Tongue (tissue), 2 donors: Measurements from ENCODE around the gene SEMA5B. TPM values are rescaled to one million over a fixed set of nuclear protein-coding genes. Genes with fewer than 3 reads are reported as not detected.
A peak's percentile ranks its signal among the peaks of the same experiment; 100 is the strongest.

Source experiments
- DNase-seq: peaks from one replicate; pipeline ENCODE4 v3.0.0-alpha.2; 2015
- total RNA-seq: library from RNA; depleted of rRNA; stranded (reverse); fragments of >200 nt; gene quantifications from one replicate; pipeline ENCODE4 v1.2.3, GENCODE V29; 2014

SEMA5B gene
- total RNA-seq, 1 donor from 2014 or later, result 11.0 TPM

DNA sequence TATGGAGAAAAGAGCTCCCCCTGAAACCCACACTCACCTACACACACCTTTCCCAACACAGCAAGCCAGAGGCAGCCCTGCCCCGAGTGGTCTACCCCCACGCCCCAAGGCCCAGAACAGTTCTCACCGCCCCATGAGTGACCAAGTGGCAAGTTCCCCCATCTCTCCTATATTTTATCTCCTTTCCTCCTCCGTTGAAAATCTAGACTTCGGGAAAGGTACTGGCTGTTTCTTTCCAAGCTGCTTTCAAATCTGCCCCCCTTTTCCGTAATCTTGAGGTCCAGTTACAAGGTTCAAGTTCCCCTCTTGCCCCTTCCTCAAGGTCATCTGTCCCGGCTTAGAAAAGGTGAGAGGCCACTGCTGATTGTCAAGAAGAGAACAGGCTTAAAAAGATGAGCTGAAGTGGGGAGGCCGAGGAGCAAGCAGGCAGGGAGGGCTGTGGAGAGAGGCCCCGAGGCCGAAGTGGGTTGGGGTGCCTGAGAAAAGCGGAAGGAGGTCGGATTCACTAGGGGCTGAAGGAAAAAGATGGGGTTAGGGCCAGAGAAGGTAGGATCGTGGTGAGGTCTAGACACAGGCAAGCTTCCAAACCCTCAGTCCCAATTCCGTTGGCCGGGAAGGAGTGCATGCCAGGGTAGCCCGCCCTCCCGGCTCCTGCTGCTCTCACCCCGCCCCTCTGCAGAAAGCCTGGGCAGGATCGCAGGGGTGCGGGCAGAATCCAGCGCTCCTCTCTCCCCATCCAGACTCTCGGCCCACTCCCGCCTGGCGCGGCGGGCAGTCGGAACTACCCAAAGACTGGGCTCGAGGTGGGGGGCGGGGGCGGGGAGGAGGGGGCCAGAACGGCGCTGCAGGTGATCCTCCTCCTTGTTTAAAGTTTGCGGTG lies 1.7 kb downstream of the SEMA5B start:
- peak; percentile 61 for DNase-seq

DNA sequence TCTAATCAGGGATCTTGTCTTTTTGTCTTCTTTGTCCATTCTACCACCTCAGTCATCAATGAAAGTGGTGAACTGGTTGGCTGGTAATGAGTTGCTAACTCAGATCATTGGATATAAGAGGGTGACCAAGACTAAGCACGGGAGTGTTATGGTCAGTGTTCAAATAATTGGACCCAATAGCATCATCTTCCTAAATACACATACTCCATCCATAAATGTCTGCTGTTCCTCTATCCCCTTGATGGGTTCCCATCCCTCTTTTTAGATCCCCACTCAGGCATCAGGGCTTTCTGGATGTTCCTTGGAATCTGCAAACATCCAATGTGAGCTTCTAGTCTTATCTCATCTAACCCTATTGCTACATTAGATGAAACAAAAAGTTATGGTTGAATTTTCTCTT lies 3.5 kb downstream of the SEMA5B start:
- no peak for DNase-seq

DNA sequence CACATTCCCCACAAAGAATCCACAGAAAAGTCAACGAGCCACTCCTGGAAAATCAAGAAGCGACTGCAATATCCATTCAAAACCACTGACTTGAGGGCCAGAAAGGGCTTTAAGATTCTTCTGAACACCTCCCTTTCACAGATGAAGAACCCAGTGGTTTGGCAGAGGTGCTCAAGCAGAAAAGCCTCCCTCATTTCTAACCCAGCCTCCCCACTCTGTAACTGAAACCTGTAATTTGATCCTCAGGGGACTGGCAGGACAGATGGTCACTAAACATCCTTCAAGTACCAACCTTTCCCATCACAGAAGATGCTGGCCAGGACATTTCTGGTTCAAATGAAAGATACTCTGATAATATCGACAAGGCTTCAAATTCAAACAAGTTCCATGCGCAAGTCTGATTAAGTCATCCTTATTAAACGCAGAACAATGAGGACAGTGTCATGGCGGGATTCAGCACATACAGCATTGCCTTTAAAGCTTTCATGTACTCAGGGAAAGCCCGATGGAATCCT lies 5.5 kb downstream of the SEMA5B start:
- DNase-seq, result no peak

DNA sequence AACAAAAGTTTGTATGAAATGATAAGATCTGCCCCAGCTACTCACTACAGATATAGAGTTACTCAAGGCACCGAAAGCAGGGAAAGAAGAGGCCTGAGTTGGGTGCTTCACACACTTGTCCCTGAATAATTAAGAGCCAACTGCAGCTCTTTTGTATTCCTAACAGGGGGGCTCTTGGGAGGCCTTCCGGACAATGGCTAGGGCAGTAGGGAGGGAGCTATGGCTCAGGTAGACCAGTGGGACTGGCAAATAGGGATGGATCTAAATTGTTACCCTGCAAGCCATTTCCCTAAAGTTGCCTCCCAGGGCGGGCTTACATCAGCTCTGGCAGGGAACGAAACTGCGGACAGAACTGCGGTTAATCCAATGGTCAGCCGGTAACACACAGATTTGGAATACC lies 6.2 kb downstream of the SEMA5B start:
- DNase-seq, result no peak

DNA sequence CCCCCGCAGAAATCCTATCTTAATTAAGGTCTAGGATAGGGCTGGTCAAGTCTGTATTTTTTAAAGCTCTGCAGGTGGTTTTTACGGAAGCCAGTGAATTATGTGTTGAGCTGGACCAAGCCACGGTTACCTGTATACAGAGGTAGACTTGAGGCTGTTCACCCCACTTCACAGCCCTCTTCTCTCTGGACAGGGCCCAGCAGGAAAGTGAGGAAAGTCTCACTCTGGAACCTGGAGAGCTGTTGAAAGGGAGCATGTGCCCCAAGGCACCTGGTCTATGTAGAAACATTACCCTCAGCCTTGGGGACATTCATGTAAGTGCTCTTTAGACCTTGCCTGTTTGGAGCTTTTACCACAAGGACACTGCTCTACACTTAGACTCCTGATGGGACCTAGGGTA lies 6.9 kb downstream of the SEMA5B start:
- DNase-seq, result no peak

DNA sequence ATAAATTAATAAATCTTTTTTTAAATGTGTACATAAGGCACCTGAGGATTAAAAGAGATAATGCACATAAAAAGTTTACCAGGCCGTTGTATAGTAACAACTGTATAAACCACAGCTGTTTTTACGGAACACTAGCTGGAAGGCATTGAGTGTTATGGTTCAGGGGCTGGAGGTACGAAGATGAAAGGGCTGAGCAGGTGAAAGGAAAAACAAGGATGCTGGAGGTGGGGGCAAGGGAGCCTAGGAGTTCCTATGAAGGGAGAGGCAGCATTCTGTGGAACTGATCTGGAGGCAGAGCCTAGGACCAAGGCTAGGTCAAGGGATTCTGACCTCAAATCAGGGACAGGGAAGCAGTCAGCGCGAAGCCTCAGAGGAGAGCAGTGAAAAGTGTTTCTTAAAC lies 8.0 kb downstream of the SEMA5B start:
- DNase-seq, result no peak

DNA sequence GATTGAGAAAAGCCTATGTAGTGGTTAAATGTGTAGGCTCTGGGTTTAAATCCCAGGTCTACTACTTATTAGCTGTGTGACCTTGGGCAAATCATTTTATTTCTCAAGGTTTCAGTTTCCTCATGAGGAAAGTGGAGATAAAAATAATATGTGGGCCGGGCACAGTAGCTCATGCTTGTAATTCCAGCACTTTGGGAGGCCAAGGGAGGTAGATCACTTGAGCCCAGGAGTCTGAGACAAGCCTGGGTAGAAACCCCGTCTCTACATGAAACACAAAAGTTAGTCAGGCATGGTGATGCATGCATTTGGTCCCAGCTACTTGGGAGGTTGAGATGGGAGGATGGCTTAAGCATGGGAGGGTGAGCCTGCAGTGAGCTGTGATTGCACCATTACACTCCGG lies 8.4 kb downstream of the SEMA5B start:
- DNase-seq, result no peak

DNA sequence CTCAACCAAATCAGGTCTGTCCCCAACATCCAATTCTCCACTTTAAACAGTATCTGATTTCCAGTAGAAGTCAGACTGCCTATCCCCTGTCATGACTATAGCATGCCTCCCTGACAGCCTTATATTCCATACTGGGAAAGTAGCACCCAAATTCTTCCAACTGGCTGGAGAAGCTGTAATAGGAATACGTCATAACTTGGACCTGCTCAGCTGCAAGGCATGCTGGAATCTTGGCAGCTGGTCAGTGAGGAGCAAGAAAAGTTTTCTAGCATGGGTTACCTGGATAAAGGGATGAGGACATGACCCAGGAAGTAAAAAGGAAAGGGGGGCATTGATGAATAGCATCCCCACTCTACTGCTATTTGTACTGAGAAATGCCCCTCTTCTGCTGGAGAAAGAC lies 8.9 kb downstream of the SEMA5B start:
- DNase-seq, result no peak

DNA sequence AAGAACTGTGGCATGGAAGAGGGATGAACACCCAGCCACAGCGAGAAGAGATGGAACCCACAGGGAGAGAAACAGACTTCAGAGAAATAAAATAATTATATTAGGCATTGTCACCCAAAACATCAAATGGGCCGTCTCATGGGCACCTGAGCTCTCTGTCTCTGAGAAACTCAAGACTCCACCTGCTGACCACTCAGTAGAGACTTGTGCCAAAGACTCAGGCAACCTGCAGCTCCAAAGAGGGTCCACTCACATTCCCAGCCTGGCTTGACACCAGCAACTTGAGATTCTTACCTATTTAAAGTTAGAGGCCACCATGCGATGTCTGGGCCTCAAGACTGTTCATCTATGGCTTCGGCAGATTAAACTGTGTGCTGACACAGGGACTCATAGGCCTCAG lies 12.0 kb downstream of the SEMA5B start:
- DNase-seq, result no peak

DNA sequence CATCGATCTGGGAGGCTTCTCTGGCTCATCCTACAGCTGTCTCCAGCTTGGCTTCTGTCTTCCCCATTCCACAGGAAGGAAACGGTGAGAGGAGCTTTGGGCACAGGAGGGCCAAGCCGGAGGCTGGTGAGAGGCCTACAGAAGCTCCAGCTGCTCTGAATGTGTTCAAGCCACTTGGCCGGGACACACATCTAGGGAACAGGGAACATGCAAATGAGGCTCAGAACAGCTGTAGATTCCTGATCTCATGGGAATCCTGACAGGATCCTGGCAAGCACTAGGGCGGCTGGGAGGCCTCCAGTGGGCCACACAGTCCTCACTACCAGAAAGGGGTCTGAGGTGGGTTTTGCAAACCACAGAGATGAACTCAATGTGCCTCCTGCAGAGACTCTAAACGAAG lies 13.7 kb downstream of the SEMA5B start:
- DNase-seq, result peak; percentile 79

DNA sequence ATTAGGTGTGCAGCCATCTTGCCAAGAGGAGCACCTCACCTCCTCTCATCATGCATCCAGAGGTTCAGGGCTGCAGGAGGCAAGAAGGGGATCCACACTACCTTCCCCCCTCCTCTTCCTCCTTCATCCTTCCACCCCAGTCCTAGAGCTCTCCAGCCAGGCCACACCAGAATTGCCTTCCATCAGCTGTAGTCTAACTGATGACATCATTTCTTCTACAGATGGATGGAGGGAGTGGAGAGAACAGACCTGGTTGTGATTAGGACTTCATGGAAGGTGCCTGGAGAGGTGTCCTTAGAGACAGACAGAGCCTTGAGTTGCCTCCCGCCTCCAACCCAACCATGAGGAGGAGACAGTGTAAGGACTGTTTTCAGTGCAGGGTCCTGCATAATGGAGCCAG lies 14.9 kb downstream of the SEMA5B start:
- no peak for DNase-seq

DNA sequence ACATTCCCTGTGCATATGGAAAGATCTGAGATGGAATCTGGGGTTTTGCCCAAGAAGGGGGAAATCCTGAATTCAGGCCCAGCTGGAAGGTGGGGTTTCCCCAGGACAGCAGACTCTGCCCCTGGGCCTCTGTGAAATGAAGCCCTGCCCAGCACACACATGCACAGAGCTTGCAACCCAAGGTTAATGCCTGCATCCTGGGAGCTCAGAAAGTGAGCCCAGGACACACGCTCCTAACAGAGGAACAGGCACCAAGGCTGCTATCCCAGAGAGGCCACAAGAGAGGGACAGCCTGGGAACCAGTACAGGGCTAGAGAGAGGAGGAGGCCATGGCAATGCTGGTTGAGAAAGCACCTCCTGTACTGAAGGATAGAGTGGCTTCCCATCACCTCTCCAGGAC lies 16.1 kb downstream of the SEMA5B start:
- DNase-seq, result no peak

DNA sequence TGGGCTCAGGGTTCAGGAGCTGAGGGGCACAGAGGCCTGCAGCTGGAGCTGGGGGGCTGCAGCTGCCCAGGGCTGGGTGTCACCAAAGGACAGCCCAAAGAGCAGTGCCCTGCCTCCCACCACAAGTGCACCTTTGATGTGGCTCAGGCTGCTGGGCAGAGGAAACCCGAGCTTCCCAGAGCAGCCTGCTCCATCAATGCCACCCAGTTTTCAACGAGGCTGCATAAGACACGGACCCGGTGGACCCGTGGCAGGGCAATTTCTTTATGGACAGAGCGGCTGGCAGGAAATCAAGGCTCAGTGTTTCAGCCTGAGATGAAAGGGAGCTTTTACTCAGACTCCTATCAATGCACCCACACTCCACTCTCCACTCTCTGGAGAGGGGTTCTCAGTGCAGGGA lies 18.7 kb downstream of the SEMA5B start:
- DNase-seq, result peak; percentile 30

DNA sequence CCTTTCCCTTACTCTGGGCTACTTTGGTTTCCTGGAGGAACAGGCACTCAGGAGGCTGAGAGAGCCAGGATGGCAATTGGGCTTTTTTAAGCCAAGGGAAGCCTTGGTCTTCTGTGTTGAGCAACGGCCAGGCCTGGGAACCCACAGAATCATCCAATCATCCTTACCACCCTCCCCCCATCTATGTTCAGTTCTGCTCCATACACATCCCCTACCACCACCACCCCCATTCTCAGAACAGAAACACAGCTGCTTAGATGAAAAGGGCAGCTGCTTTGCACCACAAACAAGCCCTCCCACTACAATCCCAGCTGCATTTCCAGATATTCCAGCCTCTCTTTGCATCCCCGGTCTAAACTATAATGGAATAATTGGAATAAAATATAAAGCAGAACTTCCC lies 21.0 kb downstream of the SEMA5B start:
- DNase-seq, result peak; percentile 58

DNA sequence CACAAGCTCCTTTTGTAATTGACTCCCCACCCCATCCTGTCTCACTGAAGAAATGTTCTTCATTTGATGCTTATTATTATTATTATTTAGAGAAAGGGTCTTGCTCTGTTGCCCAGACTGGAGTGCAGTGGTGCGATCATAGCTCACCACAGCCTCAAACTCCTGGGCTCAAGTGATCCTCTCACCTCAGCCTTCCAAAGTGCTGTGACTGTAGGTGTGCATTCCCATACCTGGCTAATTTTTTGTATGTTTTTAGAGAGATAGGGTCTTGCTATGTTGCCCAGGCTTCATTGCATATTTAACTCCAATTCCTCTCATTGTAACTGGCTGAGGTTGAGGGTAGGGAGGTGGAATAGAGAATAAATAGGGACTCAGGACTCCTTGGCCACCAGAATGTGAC lies 22.3 kb downstream of the SEMA5B start:
- DNase-seq, result no peak

DNA sequence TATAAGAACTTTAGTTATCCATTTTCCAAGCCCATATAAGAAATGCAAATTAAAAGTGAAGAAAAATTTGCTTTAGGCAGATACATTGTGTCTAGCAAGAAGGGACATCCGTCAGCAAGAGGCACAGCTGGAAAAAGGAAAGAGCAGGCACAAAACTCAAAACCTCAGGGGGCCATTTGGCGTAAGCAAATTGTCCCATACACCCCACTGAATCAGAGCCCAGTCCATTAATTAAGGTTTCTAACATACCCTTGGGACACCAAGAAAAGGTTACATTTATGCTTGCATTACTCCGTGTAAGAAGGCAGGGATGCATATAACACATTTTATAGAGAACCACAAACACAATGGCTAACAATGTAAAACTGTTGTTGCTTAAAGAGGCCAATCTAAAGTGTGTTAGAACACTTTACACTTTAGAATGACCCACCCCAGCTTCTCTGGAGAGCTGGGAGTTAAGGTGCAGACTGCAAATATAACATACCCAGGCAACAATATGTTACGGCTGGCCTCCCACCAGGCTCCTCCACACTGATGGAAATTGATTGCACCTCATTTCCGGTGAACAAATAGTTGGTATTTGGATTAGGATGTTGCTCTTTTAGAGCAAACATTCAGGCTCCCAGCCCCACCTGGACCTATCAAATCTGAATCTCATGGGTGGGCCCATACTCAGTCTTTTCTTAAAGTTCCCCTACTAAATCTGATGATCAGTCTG lies 23.2 kb downstream of the SEMA5B start:
- no peak for DNase-seq

DNA sequence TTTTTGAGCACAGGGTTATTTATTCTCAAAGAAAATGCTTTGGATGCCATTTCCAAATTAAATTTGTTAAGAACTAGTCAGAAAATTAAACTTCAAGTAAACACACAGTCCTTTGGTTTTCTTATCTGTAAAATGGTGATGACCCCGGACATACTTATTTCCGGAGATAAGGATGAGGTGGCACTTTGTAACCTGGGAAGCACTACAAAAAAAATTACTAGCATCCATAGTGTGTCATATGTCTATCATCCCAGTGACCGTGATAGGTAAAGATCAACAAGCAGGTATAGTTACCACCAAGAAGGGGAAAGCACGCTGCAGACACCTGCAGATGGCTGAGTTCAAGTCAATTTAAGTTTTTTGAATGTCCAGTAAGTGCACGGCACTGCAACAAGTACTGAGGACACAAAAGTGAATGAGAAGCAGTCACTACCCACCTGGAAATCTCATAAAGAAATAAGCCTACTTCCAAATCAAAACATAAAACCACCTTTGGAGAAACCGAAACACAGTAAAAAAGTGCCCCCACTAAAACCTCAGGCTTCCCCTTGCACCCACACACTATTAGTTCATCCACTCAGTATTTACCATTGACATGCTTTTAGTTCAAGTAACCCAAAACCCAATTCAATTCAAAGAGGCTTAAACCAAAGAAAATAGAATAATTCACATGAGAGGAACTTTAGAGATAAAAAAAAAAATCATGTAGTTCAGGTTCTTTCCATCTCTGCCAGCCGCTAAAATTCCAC lies 24.6 kb downstream of the SEMA5B start:
- no peak for DNase-seq

DNA sequence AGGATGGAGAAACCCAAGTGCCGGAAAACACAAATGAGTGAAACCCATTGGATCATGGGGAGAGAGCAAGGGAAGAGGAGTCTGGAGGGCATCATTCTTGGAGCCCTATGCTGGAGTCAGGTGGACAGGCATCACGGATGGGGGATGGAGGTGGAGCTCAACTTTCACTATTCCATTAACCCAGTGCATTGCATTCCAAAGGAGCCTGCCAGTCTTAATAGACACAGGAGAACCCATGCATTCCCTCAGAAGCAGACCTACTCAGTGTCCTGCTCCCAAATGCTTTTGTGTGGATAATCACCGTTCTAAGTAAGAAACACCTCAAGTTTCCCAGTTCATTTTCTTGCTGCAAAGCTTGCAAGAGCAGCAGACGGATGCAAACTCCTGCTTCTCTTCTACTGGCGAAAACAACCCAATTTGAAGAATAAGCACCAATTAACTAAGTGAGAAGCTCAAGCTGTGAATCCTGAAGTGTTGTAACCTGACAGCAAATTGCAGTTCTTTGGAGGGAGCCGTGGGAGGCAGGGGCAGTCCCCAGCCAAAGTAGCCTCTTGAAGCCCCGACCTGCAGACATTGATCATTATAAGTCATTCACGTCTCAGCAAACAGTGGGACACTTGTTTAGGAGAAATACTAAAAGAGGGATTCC lies 25.3 kb downstream of the SEMA5B start:
- DNase-seq, result no peak

DNA sequence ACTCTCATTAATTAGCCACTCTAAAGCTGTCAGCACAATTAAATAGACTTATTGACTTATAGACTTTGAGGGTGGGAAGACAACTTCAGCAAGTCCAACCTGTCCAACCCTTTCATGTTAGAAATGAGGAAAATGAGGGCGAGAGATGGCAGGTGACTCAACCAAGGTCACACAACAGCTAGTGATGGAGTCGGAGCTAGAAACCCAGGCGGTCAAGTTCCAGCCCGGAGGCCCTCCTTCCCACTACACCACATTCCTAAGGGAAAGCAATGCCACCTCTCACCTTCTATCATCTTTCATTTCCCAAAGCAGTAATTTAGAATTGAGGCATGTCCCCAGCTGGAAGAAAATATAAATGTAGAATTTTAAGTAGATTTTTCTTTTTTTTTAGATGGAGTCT lies 28.7 kb downstream of the SEMA5B start:
- DNase-seq, result no peak

DNA sequence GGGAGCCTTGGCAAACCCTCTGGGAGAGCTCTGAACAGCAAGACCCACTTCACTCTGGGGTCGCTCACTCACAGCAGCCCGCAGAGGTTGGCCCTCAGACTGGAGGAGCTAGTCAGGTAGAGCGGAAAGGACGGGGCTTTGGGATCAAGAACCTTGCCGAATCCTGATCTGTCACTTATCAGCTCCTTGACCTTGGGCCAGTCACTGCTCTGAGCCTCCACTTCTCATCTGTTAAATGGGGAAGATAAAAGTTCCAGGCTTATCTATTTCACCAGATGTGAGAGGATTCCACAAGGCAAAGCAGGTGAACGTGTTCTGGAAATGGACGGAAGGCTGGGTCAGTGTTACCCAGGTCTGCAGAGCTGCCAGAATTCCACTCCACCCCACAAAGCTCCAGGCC lies 29.4 kb downstream of the SEMA5B start:
- DNase-seq, result no peak

DNA sequence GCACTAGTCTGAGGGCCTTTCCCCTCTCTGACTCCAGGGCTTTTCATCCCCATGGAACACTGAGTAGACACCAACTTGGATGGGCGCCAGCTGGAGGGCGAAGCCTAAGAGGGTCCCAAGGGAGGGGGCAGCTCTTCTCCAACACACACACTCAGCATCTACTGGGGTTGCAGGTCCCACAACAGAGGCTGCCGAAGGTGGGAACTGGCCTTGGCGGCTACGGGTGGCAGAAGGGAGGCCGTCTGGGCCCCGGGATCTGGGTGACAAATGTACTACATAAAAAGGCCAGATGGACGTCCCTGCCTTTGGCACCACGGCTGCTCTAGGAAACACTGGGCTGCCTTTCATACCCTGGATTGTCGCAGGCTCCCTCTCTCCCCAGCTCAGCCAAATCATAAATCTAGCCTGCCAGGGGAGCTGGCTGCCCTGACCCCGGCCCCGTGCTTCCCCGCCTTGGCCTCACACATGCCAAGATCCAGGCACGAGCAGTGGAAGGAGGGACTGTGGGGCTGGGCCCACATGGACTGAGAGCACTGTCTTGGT lies 31.5 kb downstream of the SEMA5B start:
- DNase-seq, result peak; percentile 56

DNA sequence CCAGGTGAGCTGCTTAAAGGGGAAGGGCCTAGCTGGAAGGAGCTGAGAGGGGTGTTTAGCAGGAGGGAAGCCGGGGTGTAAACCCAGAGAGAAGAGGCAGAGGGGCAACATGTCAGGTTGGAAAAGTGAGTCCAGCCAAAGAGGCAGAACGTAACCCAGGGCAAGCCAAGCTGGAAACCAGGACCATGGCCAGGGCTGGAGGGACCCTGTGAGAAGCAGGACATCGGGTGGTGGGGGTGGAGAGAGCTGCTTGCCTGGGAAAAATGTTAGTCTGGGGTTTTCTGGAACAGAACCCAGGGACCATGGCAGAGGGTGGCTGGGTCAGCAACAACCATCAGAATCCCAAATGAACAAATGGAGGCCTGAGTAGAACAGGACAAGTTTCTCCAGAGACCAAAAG lies 32.6 kb downstream of the SEMA5B start:
- no peak for DNase-seq
